SK-N-SH treated with all-trans-retinoic acid at 6 μM for 48 hours (cell line): ENCODE measurements around the gene SEC23IP.

ENCODE experiments used
- ARNTL ChIP-seq: fragments of 450-650 bp; formaldehyde crosslinking; IDR thresholded peaks from 2 replicates; pipeline ENCODE4 v1.5.0; 2020; ENCODE audit warnings: low read depth, mild to moderate bottlenecking, moderate library complexity, borderline replicate concordance
- BACH2 ChIP-seq: fragments of 250-450 bp; sonication (Bioruptor Pico); IDR thresholded peaks from 2 replicates; pipeline ENCODE4 v1.9.0; 2021; ENCODE audit warnings: mild to moderate bottlenecking, borderline replicate concordance
- ESRRG ChIP-seq: fragments of 250-450 bp; sonication (Bioruptor Pico); IDR thresholded peaks from 2 replicates; pipeline ENCODE4 v1.6.1; 2021; ENCODE audit warnings: mild to moderate bottlenecking
- ISL1 ChIP-seq: fragments of 250-450 bp; sonication (Bioruptor Pico); IDR thresholded peaks from 2 replicates; pipeline ENCODE4 v2.1.2; 2022; ENCODE audit warnings: mild to moderate bottlenecking, moderate library complexity
- PPARA ChIP-seq: fragments of 250-450 bp; sonication (Bioruptor Pico); IDR thresholded peaks from 2 replicates; pipeline ENCODE4 v1.5.0; 2020; ENCODE audit warnings: mild to moderate bottlenecking, borderline replicate concordance
- RARB ChIP-seq: fragments of 250-450 bp; sonication (Bioruptor Pico); IDR thresholded peaks from 2 replicates; pipeline ENCODE4 v1.8.0; 2021; ENCODE audit warnings: mild to moderate bottlenecking, moderate library complexity
- SNAI2 ChIP-seq: fragments of 250-450 bp; sonication (Bioruptor Pico); IDR thresholded peaks from 2 replicates; pipeline ENCODE4 v1.5.0; 2020; ENCODE audit warnings: mild to moderate bottlenecking, moderate library complexity
- ZFP3 ChIP-seq: fragments of 250-450 bp; sonication (Bioruptor Pico); IDR thresholded peaks from 2 replicates; pipeline ENCODE4 v1.5.0; 2020; ENCODE audit warnings: mild to moderate bottlenecking, moderate library complexity
- ZFP30 ChIP-seq: fragments of 450-650 bp; formaldehyde crosslinking; IDR thresholded peaks from 2 replicates; pipeline ENCODE4 v1.5.0; 2022; ENCODE audit warnings: mild to moderate bottlenecking, moderate library complexity
- ZNF565 ChIP-seq: fragments of 450-650 bp; formaldehyde crosslinking; conservative IDR thresholded peaks from 2 replicates; pipeline ENCODE4 v1.5.0; 2020; ENCODE audit warnings: low read depth, mild to moderate bottlenecking, moderate library complexity
- TF ChIP-seq, protein P1 (sequence below): fragments of 250-450 bp; sonication (Bioruptor Pico); IDR thresholded peaks from 2 replicates; pipeline ENCODE4 v1.8.0; 2020; ENCODE audit warnings: mild to moderate bottlenecking, moderate library complexity, borderline replicate concordance
- TF ChIP-seq, protein P2 (sequence below): fragments of 250-450 bp; sonication (Bioruptor Pico); IDR thresholded peaks from 2 replicates; pipeline ENCODE4 v1.8.0; 2021; ENCODE audit warnings: low read depth, mild to moderate bottlenecking, moderate library complexity, borderline replicate concordance
- TF ChIP-seq, protein P3 (sequence below): fragments of 250-450 bp; sonication (Bioruptor Pico); IDR thresholded peaks from 2 replicates; pipeline ENCODE4 v1.5.1; 2020; ENCODE audit warnings: low read depth, mild to moderate bottlenecking, moderate library complexity

DNA sequence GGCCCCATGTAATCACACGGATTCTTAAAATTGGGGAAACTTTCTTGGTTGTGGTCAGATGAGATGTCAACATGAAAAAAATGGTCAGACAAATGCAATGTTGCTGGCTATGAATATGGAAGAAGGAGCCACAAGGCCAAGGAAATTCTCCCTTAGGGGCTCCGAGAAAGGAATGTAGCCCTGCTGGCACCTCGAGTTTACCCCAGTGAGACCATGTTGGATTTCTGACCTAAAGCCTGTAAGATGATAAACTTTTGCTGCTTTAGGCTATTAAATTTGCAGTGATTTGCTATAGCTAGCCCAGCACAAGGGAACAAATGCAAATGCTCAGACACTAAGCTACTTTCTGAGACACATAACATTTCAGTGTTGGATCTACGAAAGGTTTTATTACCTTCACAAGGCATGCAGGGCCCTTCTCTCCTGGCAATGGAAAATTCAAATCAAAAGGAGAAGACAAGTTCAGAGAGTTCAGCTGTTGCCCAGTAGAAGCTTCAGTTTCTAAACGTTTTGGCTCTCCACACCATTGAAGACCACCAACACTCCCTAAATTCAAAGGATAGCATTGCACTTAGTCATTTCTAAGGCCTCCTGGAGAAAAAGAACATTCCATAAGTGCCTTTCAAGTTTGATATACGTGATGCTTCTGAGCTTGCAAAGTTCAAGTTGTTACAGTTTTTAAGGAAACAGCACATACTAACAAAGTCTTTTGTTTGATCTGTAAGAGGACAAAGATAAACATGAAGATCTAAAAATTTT is 43.3 kb upstream of the SEC23IP start:
- no peak for TF ChIP-seq RARB (CRISPR knock-in tag)
- TF ChIP-seq, protein P1, sequence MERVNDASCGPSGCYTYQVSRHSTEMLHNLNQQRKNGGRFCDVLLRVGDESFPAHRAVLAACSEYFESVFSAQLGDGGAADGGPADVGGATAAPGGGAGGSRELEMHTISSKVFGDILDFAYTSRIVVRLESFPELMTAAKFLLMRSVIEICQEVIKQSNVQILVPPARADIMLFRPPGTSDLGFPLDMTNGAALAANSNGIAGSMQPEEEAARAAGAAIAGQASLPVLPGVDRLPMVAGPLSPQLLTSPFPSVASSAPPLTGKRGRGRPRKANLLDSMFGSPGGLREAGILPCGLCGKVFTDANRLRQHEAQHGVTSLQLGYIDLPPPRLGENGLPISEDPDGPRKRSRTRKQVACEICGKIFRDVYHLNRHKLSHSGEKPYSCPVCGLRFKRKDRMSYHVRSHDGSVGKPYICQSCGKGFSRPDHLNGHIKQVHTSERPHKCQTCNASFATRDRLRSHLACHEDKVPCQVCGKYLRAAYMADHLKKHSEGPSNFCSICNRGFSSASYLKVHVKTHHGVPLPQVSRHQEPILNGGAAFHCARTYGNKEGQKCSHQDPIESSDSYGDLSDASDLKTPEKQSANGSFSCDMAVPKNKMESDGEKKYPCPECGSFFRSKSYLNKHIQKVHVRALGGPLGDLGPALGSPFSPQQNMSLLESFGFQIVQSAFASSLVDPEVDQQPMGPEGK (CRISPR knock-in tag) = no peak
- no peak for TF ChIP-seq ARNTL (CRISPR knock-in tag)
- TF ChIP-seq, protein P2, sequence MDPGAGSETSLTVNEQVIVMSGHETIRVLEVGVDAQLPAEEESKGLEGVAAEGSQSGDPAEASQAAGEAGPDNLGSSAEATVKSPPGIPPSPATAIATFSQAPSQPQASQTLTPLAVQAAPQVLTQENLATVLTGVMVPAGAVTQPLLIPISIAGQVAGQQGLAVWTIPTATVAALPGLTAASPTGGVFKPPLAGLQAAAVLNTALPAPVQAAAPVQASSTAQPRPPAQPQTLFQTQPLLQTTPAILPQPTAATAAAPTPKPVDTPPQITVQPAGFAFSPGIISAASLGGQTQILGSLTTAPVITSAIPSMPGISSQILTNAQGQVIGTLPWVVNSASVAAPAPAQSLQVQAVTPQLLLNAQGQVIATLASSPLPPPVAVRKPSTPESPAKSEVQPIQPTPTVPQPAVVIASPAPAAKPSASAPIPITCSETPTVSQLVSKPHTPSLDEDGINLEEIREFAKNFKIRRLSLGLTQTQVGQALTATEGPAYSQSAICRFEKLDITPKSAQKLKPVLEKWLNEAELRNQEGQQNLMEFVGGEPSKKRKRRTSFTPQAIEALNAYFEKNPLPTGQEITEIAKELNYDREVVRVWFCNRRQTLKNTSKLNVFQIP (CRISPR knock-in tag) = no peak
- TF ChIP-seq BACH2 (CRISPR knock-in tag) = no peak
- no peak for TF ChIP-seq ISL1 (CRISPR knock-in tag)
- TF ChIP-seq, protein P3, sequence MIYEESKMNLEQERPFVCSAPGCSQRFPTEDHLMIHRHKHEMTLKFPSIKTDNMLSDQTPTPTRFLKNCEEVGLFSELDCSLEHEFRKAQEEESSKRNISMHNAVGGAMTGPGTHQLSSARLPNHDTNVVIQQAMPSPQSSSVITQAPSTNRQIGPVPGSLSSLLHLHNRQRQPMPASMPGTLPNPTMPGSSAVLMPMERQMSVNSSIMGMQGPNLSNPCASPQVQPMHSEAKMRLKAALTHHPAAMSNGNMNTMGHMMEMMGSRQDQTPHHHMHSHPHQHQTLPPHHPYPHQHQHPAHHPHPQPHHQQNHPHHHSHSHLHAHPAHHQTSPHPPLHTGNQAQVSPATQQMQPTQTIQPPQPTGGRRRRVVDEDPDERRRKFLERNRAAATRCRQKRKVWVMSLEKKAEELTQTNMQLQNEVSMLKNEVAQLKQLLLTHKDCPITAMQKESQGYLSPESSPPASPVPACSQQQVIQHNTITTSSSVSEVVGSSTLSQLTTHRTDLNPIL (CRISPR knock-in tag) = no peak
- TF ChIP-seq ZFP3 (CRISPR knock-in tag) = no peak
- TF ChIP-seq SNAI2 = no peak
- no peak for TF ChIP-seq ZNF565 (CRISPR knock-in tag)
- TF ChIP-seq ESRRG (CRISPR knock-in tag) = no peak
- no peak for TF ChIP-seq PPARA (CRISPR knock-in tag)
- TF ChIP-seq ZFP30 (CRISPR knock-in tag) = no peak
